Activated CD4-positive, alpha-beta T cell treated with anti-CD3 and anti-CD28 coated beads, Interleukin-2, amount 50 U/mL, for 1 hour (primary cell): ENCODE results near the gene PTPRO.

ENCODE experiments used
- DNase-seq: peaks from one replicate; pipeline ENCODE4 v3.0.0-alpha.2; 2020

The PTPRO gene

GRCh38 chr12:15355766-15356165 is 33.5 kb downstream of the PTPRO start:
- no peak for DNase-seq

DNA sequence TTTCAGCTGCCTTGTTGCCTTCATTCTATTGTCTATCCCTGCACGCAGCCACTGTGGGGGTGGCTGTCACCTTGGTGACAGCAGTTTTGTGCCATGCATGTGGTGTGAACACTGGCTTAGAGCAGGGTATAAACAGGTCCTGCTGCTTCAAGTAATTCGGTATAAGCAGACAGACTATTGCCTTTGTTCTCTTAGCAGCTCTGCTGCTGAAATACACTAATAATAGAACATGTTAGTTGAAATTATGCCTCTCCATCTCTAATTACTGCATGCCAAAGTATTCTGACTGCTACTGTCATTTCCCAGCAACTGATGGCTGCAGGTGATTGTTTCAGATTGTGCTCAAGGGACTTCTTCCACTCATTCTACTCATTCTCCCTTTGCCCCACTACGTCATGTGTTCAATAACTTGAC is 34.6 kb downstream of the PTPRO start:
- no peak for DNase-seq

DNA sequence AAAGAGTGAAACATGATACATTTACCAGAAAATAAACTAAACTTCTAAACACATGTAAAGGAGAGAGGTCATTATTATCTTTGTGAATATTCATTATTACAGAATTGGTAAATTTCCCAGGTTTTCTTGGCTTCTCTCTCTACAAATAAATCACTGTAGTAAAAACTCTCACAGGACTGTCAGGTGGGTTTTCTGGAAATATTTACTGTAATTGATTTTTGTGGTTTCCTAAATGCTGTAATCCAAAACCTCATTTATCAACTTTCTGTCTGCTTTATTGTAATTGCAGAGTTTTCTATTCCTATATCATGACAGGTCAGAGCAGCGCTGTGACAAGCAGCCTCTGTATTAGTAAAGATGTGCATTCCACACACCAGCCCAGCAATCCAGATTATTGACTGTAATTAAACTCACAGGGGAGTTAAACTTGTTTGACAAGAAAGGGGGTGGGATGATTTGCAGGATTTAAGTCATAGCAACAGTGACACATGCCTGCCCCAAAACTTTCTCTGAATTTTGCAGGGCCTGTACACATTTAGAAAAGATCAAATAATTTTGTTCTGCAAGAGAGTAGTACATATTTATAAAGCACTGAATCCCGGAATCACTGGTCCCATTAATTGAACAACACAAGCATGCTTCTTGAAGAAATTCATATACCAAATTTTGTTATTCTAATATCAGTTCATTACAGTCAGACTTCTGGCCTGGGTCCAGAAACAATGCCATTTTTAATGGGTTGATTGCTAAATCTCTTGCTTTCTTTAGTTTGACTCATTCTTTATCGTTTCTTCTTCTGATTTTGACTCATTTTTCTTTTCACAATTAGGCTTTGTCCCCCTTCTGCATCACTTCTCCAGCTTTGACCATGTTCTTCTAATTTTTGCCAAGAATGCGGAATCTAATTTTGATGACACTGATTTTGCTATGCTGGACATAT is 42.2 kb downstream of the PTPRO start:
- no peak for DNase-seq

- no peak for DNase-seq
These were observed 46.5 kb downstream of the PTPRO start for GRCh38 chr12:15368812-15369211.

GRCh38 chr12:15372352-15372751 is 50.0 kb downstream of the PTPRO start:
- DNase-seq = no peak

DNA sequence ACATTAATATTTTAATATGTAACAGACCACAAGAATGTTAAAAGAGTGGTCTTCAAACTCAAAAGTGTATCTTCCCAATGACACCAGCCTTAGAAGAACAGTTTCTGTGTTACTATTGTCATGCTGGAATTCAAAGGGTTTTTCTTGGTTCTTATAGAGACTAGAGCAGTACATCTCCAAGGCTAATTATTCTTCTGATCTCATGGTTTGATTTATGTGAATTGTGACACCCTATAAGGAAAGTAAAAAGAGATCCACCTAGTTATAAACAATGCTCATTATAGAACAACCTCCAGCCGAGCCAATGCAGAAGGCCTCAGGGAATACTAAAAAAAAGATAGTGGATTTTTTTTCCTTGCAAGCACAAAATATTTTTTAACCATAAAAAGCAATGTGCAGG is 65.5 kb downstream of the PTPRO start:
- DNase-seq = no peak

- no peak for DNase-seq
These were observed 67.3 kb downstream of the PTPRO start for GRCh38 chr12:15389561-15389960.

GRCh38 chr12:15393037-15393436 is 70.7 kb downstream of the PTPRO start:
- DNase-seq = no peak

GRCh38 chr12:15393995-15394394 is 71.7 kb downstream of the PTPRO start:
- DNase-seq = no peak

GRCh38 chr12:15404485-15404884 is 82.2 kb downstream of the PTPRO start:
- no peak for DNase-seq

DNA sequence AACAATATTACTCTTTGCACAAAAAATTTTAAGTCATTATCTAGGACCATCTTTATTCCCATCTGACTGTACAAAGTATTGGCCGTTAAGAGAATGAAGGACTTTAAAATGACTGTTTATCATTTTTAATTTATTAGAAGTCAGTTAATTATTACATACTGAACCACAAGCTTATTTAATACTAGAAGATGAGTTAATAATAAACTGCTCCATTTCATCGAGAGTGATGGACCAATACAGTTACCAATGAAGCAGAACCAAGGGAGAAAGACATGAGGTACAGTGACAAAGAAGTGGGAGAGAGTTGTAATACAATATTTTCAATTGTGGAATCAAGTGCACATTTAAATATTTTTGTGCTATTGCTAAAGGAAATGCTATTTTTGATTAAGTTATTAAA is 83.3 kb downstream of the PTPRO start:
- DNase-seq = no peak

DNA sequence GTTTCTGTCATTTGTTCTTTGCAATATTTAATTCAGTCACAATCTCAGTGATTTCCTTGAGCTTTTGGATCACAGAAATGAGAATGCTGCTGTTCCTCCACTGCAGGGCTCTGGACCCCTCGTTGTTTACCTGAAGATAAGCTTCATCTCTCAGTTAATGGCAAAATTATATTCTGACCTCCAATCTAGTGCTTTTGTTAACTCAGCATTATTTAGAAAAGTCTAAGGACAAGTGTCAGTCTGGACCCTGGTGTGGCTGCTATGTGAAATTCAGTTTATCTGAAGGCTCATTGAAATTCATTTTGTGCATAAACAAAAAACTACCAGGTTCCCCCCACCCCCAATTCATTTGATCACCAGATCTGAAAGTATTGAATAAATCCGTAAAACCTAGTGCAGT is 84.7 kb downstream of the PTPRO start:
- DNase-seq = no peak

DNA sequence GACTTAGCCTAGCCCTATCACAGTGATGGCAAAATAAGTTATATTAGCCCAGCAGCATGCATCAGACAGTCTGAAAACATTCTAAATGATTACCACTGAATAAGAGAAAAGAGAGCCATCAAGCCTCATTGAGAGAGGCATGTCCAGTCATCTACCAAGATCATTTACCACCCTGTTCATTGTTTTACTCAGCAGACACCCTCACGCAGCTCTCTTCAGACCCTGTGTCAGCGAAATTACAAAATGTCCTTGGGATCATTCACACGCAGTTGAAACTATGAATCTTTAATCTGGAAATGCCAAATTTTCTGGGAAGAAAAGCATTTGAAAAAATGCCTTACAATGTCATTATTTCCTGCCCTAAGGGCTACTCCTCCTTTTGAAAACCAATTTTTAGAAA is 89.5 kb downstream of the PTPRO start:
- no peak for DNase-seq

GRCh38 chr12:15417691-15418090 is 95.4 kb downstream of the PTPRO start:
- no peak for DNase-seq

- no peak for DNase-seq
These were observed 101.3 kb downstream of the PTPRO start for GRCh38 chr12:15423629-15424028.

DNA sequence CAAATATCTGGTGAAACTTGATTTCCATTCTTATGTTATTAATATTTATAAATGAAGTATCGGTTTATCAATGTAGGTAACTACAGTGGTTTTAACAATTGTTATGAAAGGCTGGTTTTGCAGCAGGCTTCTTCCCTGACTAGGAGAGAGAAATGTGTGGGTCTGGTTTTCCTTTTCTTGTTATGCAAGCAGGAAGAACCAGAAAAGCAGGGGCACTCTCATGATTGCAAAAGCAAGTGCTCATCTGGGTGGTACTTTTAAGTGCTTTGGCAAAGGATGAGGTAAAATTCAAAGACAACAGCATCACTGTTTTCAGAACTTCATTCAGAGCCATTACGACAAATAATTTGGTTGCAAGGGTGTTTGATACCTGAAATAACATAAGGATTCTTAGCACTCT is 105.6 kb downstream of the PTPRO start:
- DNase-seq = no peak

DNA sequence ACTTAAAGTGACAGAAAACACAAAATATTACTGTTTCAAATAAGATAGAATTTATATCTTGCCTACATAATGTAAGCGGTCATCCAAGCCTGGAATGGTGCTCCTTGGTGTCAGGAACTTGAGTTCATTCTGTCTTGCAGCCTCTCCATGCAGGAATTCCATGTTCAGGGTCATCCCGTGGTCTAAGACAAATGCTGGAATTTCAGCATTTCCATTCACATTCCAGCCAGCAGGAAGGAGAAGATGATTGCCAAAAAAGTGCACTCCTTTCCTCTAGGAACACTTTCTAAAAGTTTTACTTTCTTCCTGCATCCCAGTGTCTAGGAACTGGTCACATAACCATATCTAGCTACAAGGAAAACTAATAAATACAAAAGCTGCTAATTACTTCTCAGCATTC is 106.3 kb downstream of the PTPRO start:
- DNase-seq = no peak

DNA sequence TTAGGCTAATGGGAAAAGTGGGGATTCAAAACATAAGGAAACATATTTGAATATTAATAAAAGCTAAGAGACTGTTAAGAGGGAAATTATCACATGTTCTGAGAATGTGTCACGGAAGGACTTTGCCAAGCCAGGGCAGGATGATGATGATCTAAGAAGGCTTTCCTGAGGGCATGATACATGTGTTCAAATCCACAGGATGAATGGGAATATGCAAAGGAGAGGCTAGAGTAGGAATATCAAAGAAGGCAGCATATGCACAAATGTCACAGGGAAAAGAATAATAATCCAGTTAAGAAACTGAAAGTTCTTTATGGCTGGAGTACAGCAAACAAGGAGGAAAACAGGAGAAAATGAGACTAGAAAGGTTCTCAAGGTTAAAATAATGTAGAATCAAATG is 107.0 kb downstream of the PTPRO start:
- no peak for DNase-seq

DNA sequence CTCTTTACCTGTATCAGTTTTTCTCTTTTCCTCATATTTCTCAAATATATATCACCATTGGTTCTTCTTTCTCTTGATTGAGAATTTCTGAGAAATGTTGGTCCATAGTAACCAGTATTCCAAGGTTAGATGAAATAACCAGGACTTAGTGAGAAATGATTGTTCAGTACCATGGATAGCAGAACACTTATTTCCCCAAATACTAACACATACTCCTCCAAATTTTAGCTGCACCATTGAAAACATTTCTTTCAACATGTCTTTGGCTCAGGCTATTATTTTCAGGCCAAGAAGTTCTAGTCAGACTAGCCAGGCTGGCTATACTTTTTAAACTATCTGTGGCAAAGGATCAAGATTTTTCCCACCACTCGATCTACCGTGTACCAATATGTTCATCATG is 113.3 kb downstream of the PTPRO start:
- DNase-seq = no peak

- no peak for DNase-seq
These were observed 117.2 kb downstream of the PTPRO start for GRCh38 chr12:15439459-15439858.

DNA sequence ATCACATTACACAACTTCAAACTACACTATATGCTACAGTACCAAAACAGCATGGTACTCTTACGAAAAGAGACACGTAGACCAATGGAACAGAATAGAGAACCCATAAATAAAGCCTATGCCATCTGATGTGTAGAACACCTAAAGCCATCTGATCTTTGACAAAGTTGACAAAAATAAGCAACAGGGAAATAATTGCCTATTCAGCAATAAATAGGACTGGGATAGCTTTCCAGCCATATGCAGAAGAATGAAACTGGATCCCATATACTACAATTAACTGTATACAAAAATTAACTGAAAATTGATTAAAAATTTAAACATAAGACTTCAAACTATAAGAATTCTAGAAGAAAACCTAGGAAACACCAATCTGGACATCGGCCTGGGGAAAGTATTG is 120.7 kb downstream of the PTPRO start:
- DNase-seq = no peak

GRCh38 chr12:15443611-15444010 is 121.3 kb downstream of the PTPRO start:
- DNase-seq = no peak

- DNase-seq = no peak
These were observed 122.2 kb downstream of the PTPRO start for GRCh38 chr12:15444523-15444922.

GRCh38 chr12:15446807-15447206 is 124.5 kb downstream of the PTPRO start:
- no peak for DNase-seq

DNA sequence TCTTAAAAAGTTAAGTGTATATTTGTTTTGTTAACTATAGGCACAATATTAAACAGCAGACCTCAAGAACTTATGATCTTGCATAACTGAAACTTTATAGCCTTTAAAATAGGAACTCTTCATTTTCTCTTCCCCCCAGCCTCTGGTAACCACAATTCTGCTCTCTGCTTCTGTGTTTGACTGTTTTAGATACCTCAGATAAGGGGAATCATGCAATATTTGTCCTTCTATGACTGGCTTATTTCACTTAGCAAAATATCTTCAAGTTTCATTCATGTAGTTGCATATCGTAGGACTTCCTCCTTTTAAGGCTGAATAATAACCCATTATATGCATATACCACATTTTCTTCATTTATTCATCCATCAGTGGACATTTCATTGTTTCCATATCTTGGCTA is 131.3 kb downstream of the PTPRO start:
- DNase-seq = no peak
